KMS-11 (cell line): ENCODE measurements around the gene MEX3A.
A peak's percentile ranks its signal among the peaks of the same experiment; 100 is the strongest.

ENCODE experiments used
- H2AFZ ChIP-seq: fragments of 200-600 bp; sonication (generic); 2 replicates; pipeline ENCODE4 v1.6.1; 2016; ENCODE audit warnings: antibody characterized with exemption, mixed run types, low read depth
- H3K27ac ChIP-seq: fragments of 200-600 bp; sonication (generic); 2 replicates; pipeline ENCODE4 v1.6.1; 2016; ENCODE audit warnings: mild to moderate bottlenecking, mixed run types
- H3K27me3 ChIP-seq: fragments of 200-600 bp; sonication (generic); 2 replicates; pipeline ENCODE4 v1.6.1; 2017; ENCODE audit warnings: mild to moderate bottlenecking, low read depth, mixed run types, moderate library complexity; ENCODE audit not compliant: insufficient read depth
- H3K36me3 ChIP-seq: fragments of 200-600 bp; sonication (generic); 2 replicates; pipeline ENCODE4 v1.6.1; 2017; ENCODE audit warnings: mild to moderate bottlenecking, mixed run types; ENCODE audit not compliant: insufficient read depth
- H3K4me1 ChIP-seq: fragments of 200-600 bp; sonication (generic); 2 replicates; pipeline ENCODE4 v1.6.1; 2016; ENCODE audit warnings: mild to moderate bottlenecking, low read depth, mixed run types; ENCODE audit not compliant: poor library complexity, severe bottlenecking
- H3K4me2 ChIP-seq: fragments of 200-600 bp; sonication (generic); 2 replicates; pipeline ENCODE4 v1.7.0; 2016; ENCODE audit warnings: mild to moderate bottlenecking, mixed run types
- H3K4me3 ChIP-seq: fragments of 200-600 bp; sonication (generic); IDR thresholded peaks from 2 replicates; pipeline ENCODE4 v1.6.1; 2017; ENCODE audit warnings: low read depth, low read length, mixed read lengths; ENCODE audit not compliant: insufficient read depth
- H3K79me2 ChIP-seq: fragments of 200-600 bp; sonication (generic); 2 replicates; pipeline ENCODE4 v1.6.1; 2016; ENCODE audit warnings: low read depth, mixed run types; ENCODE audit not compliant: insufficient read depth
- H3K9ac ChIP-seq: fragments of 200-600 bp; sonication (generic); 2 replicates; pipeline ENCODE4 v1.6.1; 2016; ENCODE audit warnings: mild to moderate bottlenecking, mixed run types
- H4K20me1 ChIP-seq: fragments of 200-600 bp; sonication (generic); 2 replicates; pipeline ENCODE4 v1.6.1; 2016; ENCODE audit warnings: mild to moderate bottlenecking, mixed run types; ENCODE audit not compliant: insufficient read depth
- CTCF ChIP-seq: fragments of 200-600 bp; sonication (generic); conservative IDR thresholded peaks from 2 replicates; pipeline ENCODE4 v1.6.1; 2017; ENCODE audit warnings: low read depth, mild to moderate bottlenecking, antibody characterized with exemption, low read length, moderate library complexity, mixed read lengths

The MEX3A gene

GRCh38 chr1:156086256-156086662, 4.0 kb upstream of the MEX3A start:
- no peaks in the 10 kb centered on the region for H3K79me2 ChIP-seq
- no peak overlapping the region for H3K27ac ChIP-seq
- H3K9ac ChIP-seq = no peak overlapping the region
- no peak overlapping the region for H3K4me3 ChIP-seq
- H3K36me3 ChIP-seq = no peaks in the 10 kb centered on the region
- H4K20me1 ChIP-seq = no peaks in the 10 kb centered on the region
- no peak for TF ChIP-seq CTCF
- H3K27me3 ChIP-seq = peaks cover 20% of the 10 kb centered on the region
- no peak overlapping the region for H3K4me2 ChIP-seq
- peaks cover 51% of the 10 kb centered on the region for H3K4me1 ChIP-seq
- no peak overlapping the region for H2AFZ ChIP-seq

GRCh38 chr1:156083800-156084790, 1.8 kb upstream of the MEX3A start:
- Histone ChIP-seq H2AFZ (no peak overlapping the region), H3K36me3 (no peaks in the 10 kb centered on the region), H3K4me2 (0 out of 2 replicates have a peak overlapping the region, but pooled peaks have one; percentile 98), H3K4me3 (no peak overlapping the region), H3K27ac (no peak overlapping the region), H3K27me3 (peaks cover 20% of the 10 kb centered on the region), H4K20me1 (no peaks in the 10 kb centered on the region), H3K4me1 (peaks cover 31% of the 10 kb centered on the region), H3K79me2 (no peaks in the 10 kb centered on the region), H3K9ac (no peak overlapping the region)
- no peak for TF ChIP-seq CTCF

DNA sequence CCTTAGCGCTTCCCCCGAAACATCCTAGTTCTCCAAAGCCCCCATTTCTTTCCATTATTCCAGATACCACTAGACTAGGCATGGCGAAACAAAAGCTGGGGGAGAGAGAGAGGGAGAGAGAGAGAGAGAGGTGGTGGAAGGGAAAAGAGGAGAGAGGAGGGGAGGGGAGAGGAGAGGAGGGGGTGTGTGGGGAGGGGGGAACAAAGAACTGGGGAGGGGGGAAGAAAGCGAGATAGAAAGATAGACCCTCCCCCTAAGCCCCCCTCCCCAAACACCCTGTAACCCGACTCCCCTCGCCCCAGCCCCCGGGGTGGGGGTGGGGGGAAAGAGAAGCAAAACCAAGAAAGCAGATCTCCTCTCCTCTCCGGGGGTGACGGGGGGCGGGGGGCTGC, 352 bp downstream of the MEX3A start:
- H4K20me1 ChIP-seq = no peaks in the 10 kb centered on the region
- H3K4me3 ChIP-seq = peak overlapping the region; percentile 98
- H3K27me3 ChIP-seq = peaks cover 20% of the 10 kb centered on the region
- H3K36me3 ChIP-seq = no peaks in the 10 kb centered on the region
- H3K27ac ChIP-seq = no peak overlapping the region
- peak overlapping the region; percentile 34 for H3K9ac ChIP-seq
- H3K4me2 ChIP-seq = peak overlapping the region; percentile 98
- no peak for TF ChIP-seq CTCF
- no peaks in the 10 kb centered on the region for H3K79me2 ChIP-seq
- peaks cover 26% of the 10 kb centered on the region for H3K4me1 ChIP-seq
- peak overlapping the region; percentile 99 for H2AFZ ChIP-seq

GRCh38 chr1:156081180-156081916, 917 bp downstream of the MEX3A start:
- Histone ChIP-seq H3K9ac (no peak overlapping the region), H3K27ac (no peak overlapping the region), H3K4me1 (peaks cover 20% of the 10 kb centered on the region), H3K4me3 (no peak overlapping the region), H3K4me2 (peak overlapping the region; percentile 98), H3K36me3 (no peaks in the 10 kb centered on the region), H4K20me1 (no peaks in the 10 kb centered on the region), H3K27me3 (peaks cover 20% of the 10 kb centered on the region), H3K79me2 (no peaks in the 10 kb centered on the region), H2AFZ (peak overlapping the region; percentile 99)
- TF ChIP-seq CTCF = no peak
